H7 (cell line): ENCODE data around the gene C1orf198. TPM values are rescaled to one million over a fixed set of nuclear protein-coding genes. Genes with fewer than 3 reads are reported as not detected.

Experiments
- DNase-seq: peaks from one replicate; pipeline ENCODE4 v3.0.0; 2012
- H3K27me3 ChIP-seq: 2 replicates; pipeline ENCODE4 v1.6.0; 2011; ENCODE audit warnings: mild to moderate bottlenecking, low read length; ENCODE audit not compliant: control insufficient read depth, insufficient read depth
- H3K36me3 ChIP-seq: replicated peaks from 2 replicates; pipeline ENCODE4 v1.5.1; 2011; ENCODE audit warnings: low read length; ENCODE audit not compliant: control insufficient read depth, insufficient read depth
- H3K4me3 ChIP-seq: 2 replicates; pipeline ENCODE4 v1.5.1; 2011; ENCODE audit warnings: low read depth, mild to moderate bottlenecking, control low read depth, low read length, moderate library complexity; ENCODE audit not compliant: insufficient read depth
- total RNA-seq: library from RNA; depleted of rRNA; stranded (reverse); fragments of >200 nt; shearing (Covaris generic); gene quantifications from 2 replicates; pipeline ENCODE4 v1.2.3, GENCODE V29; 2014

C1orf198 gene
- total RNA-seq, 1 experiment from 2014 or later: 52.0 TPM

DNA sequence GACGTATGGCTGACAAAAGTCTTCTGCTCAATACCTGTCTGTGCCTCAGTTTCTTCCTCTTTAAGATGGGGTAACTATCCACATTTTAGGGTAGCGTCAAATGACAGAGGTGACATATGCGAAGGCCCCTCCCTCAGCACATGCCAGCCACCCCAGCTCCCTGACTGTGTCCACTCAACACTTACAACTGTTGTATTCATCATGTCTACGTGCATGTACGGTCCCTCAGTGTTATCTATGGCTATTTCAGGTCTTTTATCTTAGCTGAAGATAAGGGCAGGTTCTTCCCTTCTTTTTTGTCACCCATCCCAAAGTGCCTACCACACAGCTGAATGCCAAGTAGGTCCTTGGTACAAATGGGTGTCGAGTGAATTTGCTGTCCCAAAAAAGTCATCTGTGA is 8.3 kb upstream of the C1orf198 start:
- no peak for DNase-seq
- H3K36me3 ChIP-seq: no peaks in the 10 kb centered on the region
- no peak overlapping the region for H3K4me3 ChIP-seq
- no peaks in the 10 kb centered on the region; the same call in 1 of the 2 replicates for H3K27me3 ChIP-seq

DNA sequence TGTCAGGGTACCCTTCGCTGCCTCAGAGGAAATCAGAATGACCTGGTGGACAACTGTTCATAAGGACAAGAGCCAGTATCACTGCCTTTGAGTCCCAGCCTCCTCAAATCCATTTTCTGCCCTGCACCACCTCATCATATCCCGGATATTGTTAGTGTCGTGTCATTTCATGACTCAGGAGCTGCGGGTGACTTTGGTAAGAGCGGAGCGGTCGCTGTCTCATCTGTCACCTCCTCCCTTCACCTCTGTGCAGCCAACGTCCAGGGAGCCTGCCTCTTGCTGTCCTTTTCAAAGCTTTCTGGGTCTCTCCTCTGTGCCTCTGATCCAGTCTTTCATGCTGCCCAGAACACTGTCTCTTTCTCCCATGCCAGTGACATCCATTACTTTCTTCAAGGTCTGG is 7.0 kb upstream of the C1orf198 start:
- Histone ChIP-seq H3K27me3 (no peaks in the 10 kb centered on the region; the same call in 1 of the 2 replicates), H3K4me3 (no peak overlapping the region), H3K36me3 (no peaks in the 10 kb centered on the region)
- no peak for DNase-seq

DNA sequence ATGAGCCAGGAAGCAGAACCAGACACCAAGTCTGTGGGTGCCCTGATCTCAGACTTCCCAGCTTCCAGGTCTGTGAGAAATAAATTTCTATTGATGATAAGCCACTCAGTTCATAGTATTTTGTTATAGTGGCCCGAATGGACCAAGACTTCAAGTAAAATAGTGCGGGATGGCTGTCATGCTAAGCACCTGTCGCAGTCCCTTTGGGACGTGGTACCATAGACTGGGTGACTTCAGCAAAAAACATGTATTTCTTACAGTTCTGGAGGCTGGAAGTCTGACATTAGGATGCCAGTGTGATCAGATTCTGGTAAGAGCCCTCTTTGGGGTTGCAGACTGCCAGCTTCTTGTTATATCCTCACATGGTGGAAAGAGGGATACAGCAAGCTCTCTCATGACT is 2.6 kb upstream of the C1orf198 start:
- DNase-seq: no peak
- Histone ChIP-seq H3K4me3 (no peak overlapping the region), H3K36me3 (no peaks in the 10 kb centered on the region), H3K27me3 (peaks cover 13% of the 10 kb centered on the region)

DNA sequence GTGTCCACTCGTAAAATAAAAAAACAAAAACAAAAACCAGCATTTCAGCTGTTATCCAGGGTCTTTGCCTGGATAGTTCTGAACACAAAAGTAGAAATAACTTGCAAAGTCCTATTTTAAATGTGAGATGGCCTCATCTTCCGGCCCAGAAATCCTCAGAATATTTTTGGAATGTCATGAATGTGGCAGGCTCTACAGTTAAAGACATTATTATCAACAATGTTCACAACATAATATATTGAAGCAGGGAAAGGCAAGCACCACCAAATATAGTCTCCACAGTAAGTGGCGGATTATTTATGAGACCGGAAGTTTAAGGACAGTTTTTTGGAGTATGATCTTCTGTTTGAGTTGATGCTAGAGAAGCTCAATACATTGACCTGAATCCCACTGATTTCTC is 1.2 kb upstream of the C1orf198 start:
- no peak for DNase-seq
- Histone ChIP-seq H3K36me3 (no peaks in the 10 kb centered on the region), H3K4me3 (peak overlapping the region; percentile 53; the same call in 1 of the 2 replicates), H3K27me3 (peaks cover 13% of the 10 kb centered on the region)

DNA sequence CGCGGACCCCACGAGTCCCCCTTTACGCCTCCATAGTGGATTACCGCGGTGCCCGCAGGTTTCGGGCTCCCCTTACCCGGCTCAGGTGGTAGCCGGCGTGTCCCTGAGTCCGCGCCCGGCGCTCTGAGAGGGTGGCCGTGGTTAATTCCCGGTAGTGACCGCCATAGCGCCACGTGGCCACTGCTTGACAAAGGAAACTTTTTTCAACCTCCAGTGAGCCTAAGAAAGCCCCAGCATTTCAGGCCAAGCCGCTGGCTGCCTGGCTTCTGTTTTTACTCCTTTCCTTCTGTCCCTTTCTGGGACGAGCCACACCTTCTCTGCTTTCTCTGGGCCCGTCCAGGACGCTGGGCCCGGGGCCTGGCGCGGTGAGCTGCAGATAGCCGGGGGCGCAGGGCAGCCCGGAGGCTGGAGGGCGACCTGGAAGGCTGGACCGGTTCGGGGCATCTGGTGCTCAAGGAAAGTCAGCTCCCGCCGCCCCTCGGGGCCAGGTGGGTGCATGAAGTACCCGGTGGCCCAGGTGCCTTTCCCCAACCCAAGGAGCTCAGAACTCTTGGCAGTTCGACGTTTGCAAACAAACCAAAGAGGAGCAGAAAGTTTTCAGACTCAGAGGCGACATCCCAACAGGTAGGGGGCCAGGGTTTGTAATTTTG is 540 bp upstream of the C1orf198 start:
- Histone ChIP-seq H3K4me3 (peak overlapping the region; percentile 53), H3K27me3 (peaks cover 13% of the 10 kb centered on the region), H3K36me3 (no peaks in the 10 kb centered on the region)
- DNase-seq: no peak

DNA sequence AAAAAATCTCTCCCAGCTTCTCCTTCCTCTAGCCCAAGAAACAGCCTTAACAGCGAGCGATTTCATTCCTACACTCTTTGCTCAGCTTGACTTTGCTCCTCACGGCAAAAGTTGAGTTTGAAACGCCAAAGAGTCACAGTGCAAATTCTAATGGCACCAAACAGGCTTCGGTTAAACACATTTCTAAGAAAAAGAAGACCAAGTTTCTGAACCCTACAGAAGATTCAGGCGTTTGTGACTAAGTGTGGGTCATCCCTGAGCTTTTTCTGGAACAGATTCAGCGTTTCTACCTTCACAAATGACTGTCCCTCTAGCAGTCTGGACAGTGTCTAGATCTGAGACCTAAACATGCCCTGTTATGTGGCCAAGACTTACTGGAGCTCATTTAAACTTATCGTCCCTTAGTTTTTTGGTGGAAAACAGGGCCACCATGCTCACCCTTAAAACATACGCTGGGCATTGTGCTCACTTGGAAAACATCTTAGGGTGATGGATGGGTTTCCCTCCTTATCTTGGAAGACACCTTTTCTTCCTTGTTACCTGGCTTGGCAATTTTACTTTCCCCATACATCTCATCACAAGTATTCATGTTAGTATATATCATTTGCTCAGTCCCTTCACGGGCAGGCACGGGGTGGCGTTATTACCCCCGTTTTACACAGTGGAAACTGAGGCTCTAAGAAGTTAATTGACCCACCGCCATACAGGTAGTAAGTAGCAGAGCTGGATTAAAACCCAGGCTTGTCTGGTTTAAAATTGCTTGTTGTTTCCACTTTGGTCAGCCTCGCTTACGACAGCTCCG is 1.0 kb downstream of the C1orf198 start:
- DNase-seq: no peak
- Histone ChIP-seq H3K36me3 (no peaks in the 10 kb centered on the region), H3K27me3 (peaks cover 13% of the 10 kb centered on the region), H3K4me3 (peak overlapping the region; percentile 98)

DNA sequence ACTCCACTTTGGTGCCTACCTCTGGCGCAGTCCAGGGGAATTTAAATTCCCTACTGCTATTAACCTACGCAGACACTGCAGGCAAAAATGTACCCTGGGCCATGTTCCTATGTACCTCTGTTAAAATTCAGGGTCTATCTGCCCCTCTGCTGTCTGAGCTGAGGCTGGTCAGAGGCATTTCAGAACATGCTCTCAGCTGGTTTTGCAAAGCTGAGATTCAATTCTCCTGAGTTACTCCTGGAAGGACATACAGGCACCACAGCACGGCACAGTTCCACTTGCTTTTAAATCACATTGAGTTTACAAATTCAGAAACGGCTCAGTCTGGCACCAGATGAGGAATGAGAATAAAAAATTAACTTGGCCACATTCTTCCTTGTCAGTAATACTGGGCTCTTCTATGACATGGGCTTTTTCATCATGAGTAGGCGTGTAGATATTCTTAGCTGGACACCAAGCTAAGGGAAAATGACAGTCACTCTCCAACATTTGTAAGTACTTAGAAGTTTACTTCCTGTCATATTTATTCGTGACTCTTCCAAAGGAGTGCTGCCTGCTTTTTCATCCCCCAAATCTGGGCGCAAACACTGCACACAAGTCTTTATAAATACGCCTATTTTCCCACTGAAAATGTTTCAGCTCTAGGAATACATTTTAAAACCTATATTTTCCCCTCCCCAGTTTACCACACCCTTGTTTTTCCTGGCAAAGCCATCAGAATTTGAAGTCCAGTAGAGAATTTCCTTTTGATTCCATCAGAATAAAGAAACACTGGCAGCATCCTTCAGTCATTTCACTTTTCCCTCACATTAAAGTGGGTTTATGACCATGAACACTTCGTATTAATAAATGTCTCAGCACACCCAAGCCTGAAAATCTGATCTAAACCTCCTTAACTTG is 1.9 kb downstream of the C1orf198 start:
- DNase-seq: no peak
- no peaks in the 10 kb centered on the region for H3K36me3 ChIP-seq
- no peak overlapping the region for H3K4me3 ChIP-seq
- peaks cover 13% of the 10 kb centered on the region for H3K27me3 ChIP-seq

DNA sequence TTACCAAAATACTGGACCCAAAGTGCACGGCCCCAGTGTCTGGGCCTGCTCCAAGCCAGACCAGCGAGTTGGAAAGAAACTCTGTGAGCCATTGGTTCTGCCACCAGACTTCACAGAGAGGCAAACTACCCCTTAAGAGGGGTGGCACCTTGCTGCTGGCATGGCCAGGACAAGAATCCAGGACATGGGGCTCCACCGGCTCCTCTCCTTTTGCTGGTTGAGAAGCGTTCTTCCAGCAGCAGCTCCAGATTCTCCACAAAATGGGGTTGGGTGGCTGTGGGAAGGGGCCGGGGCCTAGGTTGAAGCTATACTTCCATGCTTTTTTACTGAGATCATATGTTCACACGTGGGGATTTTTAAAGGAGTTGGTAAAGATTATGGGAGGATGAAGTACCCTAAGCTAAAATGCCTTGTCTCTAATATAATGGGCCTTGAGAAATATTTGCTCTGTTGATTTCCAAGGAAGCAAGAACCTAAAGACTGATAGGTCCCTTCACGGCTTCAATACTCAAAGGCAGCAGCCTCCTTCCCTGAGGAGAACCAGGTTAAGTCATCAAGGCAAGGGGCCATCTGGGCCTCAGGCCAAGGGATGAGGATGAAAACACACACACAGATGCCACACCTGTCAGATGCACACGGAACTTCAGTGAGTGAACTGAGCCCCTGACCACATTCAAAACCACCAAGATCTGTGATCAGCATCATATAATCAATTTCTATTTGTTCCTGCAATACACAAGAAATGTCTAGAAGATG is 3.1 kb downstream of the C1orf198 start:
- DNase-seq: no peak
- peaks cover 13% of the 10 kb centered on the region for H3K27me3 ChIP-seq

DNA sequence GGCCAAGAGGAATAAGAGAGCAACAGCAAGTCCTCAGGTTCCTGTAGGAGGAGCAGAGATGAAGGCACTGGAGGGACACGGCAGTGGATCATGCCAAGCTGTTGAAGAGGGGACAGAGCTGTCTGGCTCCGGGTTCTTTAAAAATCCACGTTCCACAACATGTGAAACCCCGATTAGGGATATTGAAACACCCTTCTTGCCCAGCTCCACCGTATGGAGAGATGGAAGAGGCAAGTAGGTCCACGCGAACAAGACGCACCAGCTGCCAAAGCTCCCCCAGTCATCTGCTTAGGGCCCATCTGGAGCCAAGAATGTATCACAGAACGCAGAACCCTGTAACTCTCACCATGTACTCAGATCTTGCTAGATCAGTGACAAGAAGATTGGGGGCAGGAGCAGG is 3.9 kb downstream of the C1orf198 start:
- peaks cover 13% of the 10 kb centered on the region for H3K27me3 ChIP-seq
- no peak for DNase-seq
- H3K4me3 ChIP-seq: no peak overlapping the region
- H3K36me3 ChIP-seq: no peaks in the 10 kb centered on the region

More for the DNA sequence above, 3.1 kb downstream of the C1orf198 start:
- no peak overlapping the region for H3K4me3 ChIP-seq
- no peaks in the 10 kb centered on the region for H3K36me3 ChIP-seq

DNA sequence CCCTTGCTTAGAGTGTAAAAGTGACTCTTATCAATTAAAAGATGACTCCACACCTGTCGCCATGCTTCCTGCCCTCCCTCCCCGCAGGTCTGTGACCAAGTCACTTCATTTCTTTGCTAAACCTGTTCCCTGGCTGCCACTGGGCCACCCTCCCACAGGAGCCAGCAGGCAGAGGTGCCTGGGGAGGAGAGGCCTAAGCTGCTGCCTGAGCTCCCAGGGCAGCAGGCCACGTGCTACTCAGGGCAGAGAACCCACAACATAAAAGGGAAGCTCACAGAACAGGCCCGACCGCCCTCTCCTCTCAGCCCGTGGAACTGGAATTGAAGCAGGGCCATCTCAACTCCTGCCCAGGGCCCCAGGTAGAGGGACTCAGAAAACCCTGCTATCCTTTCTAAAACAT is 4.9 kb downstream of the C1orf198 start:
- H3K36me3 ChIP-seq: no peaks in the 10 kb centered on the region
- no peak overlapping the region for H3K4me3 ChIP-seq
- H3K27me3 ChIP-seq: peaks cover 13% of the 10 kb centered on the region
- peak; percentile 50 for DNase-seq

DNA sequence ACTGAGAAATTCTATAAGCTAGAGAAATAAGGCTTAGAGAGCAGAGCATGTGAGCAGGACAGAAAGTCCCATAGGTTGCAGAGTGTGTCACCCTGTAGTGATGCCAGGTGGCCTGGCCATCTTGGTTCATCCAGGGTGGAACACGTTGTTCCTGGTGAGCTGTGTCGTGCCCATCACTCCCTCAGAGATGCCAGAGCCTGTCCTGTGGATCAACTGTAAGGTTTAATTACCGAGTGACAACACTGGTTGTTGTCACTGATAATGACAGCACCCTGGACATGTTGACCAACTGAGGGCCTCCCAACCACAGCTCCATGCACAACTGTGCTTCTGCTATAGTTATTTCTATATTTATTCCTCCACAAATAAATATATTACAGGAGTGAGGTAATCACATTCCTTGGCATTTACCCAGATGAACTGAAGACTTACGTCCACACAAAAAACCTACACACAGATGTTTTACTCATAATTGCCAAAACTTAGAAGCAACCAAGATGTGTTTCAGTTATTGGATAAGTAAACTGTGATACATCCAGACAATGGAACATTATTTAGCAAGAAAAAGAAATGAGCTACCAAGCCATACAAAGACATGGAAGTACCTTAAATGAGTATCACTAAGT is 6.2 kb downstream of the C1orf198 start:
- no peak for DNase-seq
- no peak overlapping the region for H3K4me3 ChIP-seq
- no peaks in the 10 kb centered on the region for H3K36me3 ChIP-seq
- peaks cover 1% of the 10 kb centered on the region for H3K27me3 ChIP-seq

DNA sequence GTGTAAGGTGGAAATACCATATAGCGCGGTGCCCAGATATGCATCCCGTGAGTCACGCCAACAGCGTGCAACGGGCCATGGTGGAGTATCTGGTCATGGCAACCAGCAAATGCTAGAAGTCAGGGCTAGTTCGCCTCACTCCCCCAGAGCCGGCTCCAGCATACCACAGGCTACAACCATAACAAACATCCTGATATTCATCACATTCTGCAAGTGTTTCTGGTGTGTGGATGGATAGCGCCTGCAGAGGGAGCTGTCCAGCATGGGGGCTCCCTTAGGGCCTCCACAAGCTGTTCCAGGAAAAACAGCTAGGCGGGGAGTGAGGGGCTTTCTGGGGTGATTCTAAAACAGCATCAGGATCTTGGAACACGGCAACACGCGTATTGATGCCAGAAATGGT is 6.8 kb downstream of the C1orf198 start:
- no peaks in the 10 kb centered on the region for H3K27me3 ChIP-seq
- H3K4me3 ChIP-seq: no peak overlapping the region
- H3K36me3 ChIP-seq: no peaks in the 10 kb centered on the region
- DNase-seq: peak; percentile 79

DNA sequence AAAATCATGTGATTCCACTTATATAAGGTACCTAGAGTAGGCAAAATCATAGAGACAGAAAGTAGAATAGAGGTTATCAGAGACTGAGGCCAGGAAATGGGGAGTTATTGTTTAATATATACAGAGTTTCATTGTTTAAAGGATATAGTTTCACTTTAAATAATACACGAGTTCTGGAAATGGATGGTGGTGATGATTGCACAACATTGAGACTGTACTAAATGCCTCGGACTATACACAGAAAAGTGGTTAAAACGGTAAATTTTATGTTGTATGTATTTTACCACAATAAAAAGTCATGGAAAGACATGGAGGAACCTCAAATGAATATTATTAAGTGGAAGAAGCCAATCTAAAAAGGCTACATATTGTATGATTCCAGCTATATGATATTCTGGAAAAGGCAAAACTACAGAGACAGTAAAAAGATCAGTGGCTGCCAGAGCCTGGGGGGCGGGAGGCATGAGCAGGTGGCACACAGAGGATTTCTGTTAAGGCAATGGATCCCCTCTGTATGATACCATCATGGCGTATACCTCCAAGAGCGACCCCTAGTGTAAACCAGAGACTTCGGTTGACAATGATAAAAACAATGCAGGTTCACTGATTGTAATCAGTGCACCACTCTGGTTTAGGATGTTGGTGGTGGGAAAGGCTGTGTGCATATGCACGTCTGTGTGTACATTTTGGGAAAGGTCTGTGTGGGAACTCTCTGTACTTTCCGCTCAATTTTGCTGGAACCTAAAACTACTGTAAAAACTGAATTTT is 7.5 kb downstream of the C1orf198 start:
- DNase-seq: peak; percentile 63
- Histone ChIP-seq H3K36me3 (no peaks in the 10 kb centered on the region), H3K4me3 (no peak overlapping the region), H3K27me3 (no peaks in the 10 kb centered on the region)
